OCI-LY7 (cell line): ENCODE results near the gene PCNX1.

Source experiments
- EZH2phosphoT487 ChIP-seq: fragments of 200-600 bp; sonication (generic); IDR thresholded peaks from 2 replicates; pipeline ENCODE4 v1.6.1; 2018; ENCODE audit warnings: low read depth, borderline replicate concordance, mild to moderate bottlenecking, mixed run types, antibody characterized with exemption, low read length, moderate library complexity, mixed read lengths
- TF ChIP-seq, protein P1 (sequence below): fragments of 200-600 bp; sonication (generic); conservative IDR thresholded peaks from 2 replicates; pipeline ENCODE4 v1.5.1; 2014; ENCODE audit warnings: mild to moderate bottlenecking, antibody characterized with exemption, low read length, moderate library complexity, mixed read lengths

DNA sequence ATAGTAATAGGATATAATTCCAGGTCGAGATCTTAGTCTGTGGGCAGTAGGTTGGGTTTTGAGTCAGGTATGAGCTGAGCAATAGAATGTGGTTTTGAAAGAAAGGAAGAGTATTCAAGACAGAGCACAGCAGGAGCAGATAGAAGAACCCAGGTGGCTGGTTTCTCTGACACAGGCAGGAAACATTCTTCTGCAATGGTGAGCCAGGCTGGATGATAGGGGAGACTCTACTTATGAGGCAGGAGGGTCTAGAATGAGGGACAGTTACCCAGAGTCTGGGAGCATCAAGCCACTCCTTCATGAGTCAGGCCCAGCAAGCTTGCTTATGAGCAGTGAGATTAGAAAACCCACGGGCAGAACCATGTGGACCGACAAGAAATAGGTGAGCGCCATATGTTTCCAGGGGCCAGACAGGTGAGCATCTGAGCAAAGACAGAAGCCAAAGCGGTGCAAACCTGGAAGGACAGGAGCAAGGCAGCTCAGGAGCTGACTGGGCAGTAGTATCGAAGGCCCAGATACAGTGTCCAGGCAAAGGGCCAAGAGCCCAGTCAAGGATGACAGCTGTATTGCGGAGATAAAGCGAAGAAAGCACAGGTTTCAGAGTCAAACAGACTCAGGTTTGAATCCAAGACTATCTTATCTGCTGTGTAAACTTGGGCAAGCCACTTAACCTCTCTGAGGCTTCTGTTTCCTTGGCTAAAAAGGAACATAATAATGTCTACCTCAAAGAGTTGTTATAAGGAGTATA, 22.5 kb upstream of the PCNX1 start:
- TF ChIP-seq, protein P1, sequence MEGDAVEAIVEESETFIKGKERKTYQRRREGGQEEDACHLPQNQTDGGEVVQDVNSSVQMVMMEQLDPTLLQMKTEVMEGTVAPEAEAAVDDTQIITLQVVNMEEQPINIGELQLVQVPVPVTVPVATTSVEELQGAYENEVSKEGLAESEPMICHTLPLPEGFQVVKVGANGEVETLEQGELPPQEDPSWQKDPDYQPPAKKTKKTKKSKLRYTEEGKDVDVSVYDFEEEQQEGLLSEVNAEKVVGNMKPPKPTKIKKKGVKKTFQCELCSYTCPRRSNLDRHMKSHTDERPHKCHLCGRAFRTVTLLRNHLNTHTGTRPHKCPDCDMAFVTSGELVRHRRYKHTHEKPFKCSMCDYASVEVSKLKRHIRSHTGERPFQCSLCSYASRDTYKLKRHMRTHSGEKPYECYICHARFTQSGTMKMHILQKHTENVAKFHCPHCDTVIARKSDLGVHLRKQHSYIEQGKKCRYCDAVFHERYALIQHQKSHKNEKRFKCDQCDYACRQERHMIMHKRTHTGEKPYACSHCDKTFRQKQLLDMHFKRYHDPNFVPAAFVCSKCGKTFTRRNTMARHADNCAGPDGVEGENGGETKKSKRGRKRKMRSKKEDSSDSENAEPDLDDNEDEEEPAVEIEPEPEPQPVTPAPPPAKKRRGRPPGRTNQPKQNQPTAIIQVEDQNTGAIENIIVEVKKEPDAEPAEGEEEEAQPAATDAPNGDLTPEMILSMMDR, result no peak
- TF ChIP-seq EZH2phosphoT487, result no peak
